ENCODE results near the gene LIFR.

LIFR gene

GRCh38 chr5:38551030-38552017, 5.1 kb downstream of the LIFR start:
- TF ChIP-seq GATA1 (IDR thresholded peaks at IDR 0.05; ENCODE audit: low read depth, low read length) (no peak), POLR2A (IDR thresholded peaks at IDR 0.05; ENCODE audit: low read length) (no peak)
- peak in 1 of 2 experiments; percentile 1 for DNase-seq

GRCh38 chr5:38548064-38548759, 8.2 kb downstream of the LIFR start:
- no peak for TF ChIP-seq GATA1 (IDR thresholded peaks at IDR 0.05; ENCODE audit: low read depth, low read length)
- no peak for TF ChIP-seq POLR2A (IDR thresholded peaks at IDR 0.05; ENCODE audit: low read length)
- DNase-seq, result no peak

- TF ChIP-seq GATA1 (IDR thresholded peaks at IDR 0.05; ENCODE audit: low read depth, low read length) (no peak), POLR2A (IDR thresholded peaks at IDR 0.05; ENCODE audit: low read length) (no peak)
- DNase-seq, result no peak
Measured at GRCh38 chr5:38547257-38547656, 9.2 kb downstream of the LIFR start.

GRCh38 chr5:38546691-38547146, 9.7 kb downstream of the LIFR start:
- TF ChIP-seq GATA1 (IDR thresholded peaks at IDR 0.05; ENCODE audit: low read depth, low read length) (no peak), POLR2A (IDR thresholded peaks at IDR 0.05; ENCODE audit: low read length) (no peak)

GRCh38 chr5:38543886-38544285, 12.6 kb downstream of the LIFR start:
- DNase-seq, result no peak
- TF ChIP-seq GATA1 (IDR thresholded peaks at IDR 0.05; ENCODE audit: low read depth, low read length) (no peak), POLR2A (IDR thresholded peaks at IDR 0.05; ENCODE audit: low read length) (no peak)

More at GRCh38 chr5:38546691-38547146, 9.7 kb downstream of the LIFR start:
- no peak for DNase-seq

GRCh38 chr5:38543074-38543473, 13.4 kb downstream of the LIFR start:
- TF ChIP-seq GATA1 (IDR thresholded peaks at IDR 0.05; ENCODE audit: low read depth, low read length) (no peak), POLR2A (IDR thresholded peaks at IDR 0.05; ENCODE audit: low read length) (no peak)

GRCh38 chr5:38541174-38541725, 15.2 kb downstream of the LIFR start:
- DNase-seq, result no peak
- TF ChIP-seq POLR2A (IDR thresholded peaks at IDR 0.05; ENCODE audit: low read length) (no peak), GATA1 (IDR thresholded peaks at IDR 0.05; ENCODE audit: low read depth, low read length) (no peak)

More at GRCh38 chr5:38543074-38543473, 13.4 kb downstream of the LIFR start:
- no peak for DNase-seq

- DNase-seq, result no peak
- no peak for TF ChIP-seq GATA1 (IDR thresholded peaks at IDR 0.05; ENCODE audit: low read depth, low read length)
- TF ChIP-seq POLR2A (IDR thresholded peaks at IDR 0.05; ENCODE audit: low read length), result no peak
Measured at GRCh38 chr5:38540314-38540713, 16.1 kb downstream of the LIFR start.

GRCh38 chr5:38538161-38538560, 18.3 kb downstream of the LIFR start:
- no peak for TF ChIP-seq POLR2A (IDR thresholded peaks at IDR 0.05; ENCODE audit: low read length)
- TF ChIP-seq GATA1 (IDR thresholded peaks at IDR 0.05; ENCODE audit: low read depth, low read length), result no peak
- DNase-seq, result no peak

GRCh38 chr5:38537505-38537904, 18.9 kb downstream of the LIFR start:
- no peak for TF ChIP-seq GATA1 (IDR thresholded peaks at IDR 0.05; ENCODE audit: low read depth, low read length)
- no peak for TF ChIP-seq POLR2A (IDR thresholded peaks at IDR 0.05; ENCODE audit: low read length)
- DNase-seq, result no peak

- no peak for TF ChIP-seq POLR2A (IDR thresholded peaks at IDR 0.05; ENCODE audit: low read length)
- no peak for TF ChIP-seq GATA1 (IDR thresholded peaks at IDR 0.05; ENCODE audit: low read depth, low read length)
- no peak for DNase-seq
Measured at GRCh38 chr5:38536968-38537367, 19.5 kb downstream of the LIFR start.

GRCh38 chr5:38535845-38536244, 20.6 kb downstream of the LIFR start:
- TF ChIP-seq POLR2A (IDR thresholded peaks at IDR 0.05; ENCODE audit: low read length) (no peak), GATA1 (IDR thresholded peaks at IDR 0.05; ENCODE audit: low read depth, low read length) (no peak)
- DNase-seq, result no peak

GRCh38 chr5:38535248-38535750, 21.1 kb downstream of the LIFR start:
- TF ChIP-seq POLR2A (IDR thresholded peaks at IDR 0.05; ENCODE audit: low read length) (no peak), GATA1 (IDR thresholded peaks at IDR 0.05; ENCODE audit: low read depth, low read length) (no peak)
- DNase-seq, result no peak

- no peak for DNase-seq
- TF ChIP-seq POLR2A (IDR thresholded peaks at IDR 0.05; ENCODE audit: low read length), result no peak
- no peak for TF ChIP-seq GATA1 (IDR thresholded peaks at IDR 0.05; ENCODE audit: low read depth, low read length)
Measured at GRCh38 chr5:38534156-38534453, 22.3 kb downstream of the LIFR start.

All from erythroblast (primary cell).